ENCODE measurements around the gene TACC2. TPM values are rescaled to one million over a fixed set of nuclear protein-coding genes. Genes with fewer than 3 reads are reported as not detected.

TACC2 gene
- total RNA-seq, 4 donors from 2014 or later: 11.5 to 73.0 (median 14.5) TPM

- Histone ChIP-seq H3K4me1 (no peaks in the 10 kb centered on the region), H3K27me3 (no peaks in the 10 kb centered on the region), H3K4me3 (no peak overlapping the region), H3K36me3 (no peaks in the 10 kb centered on the region), H3K27ac (no peak overlapping the region), H3K9me3 (no peaks in the 10 kb centered on the region)
- intact Hi-C loops (cut with DNase I; ENCODE audit: low total_unique reads): no loop called here
- DNase-seq: no peak
- TF ChIP-seq POLR2A (IDR thresholded peaks at IDR 0.05): no peak
- TF ChIP-seq CTCF (IDR thresholded peaks at IDR 0.05): no peak
These were observed 44.4 kb downstream of the TACC2 start for GRCh38 chr10:122033224-122033926.

- H3K27me3 ChIP-seq: no peaks in the 10 kb centered on the region
- TF ChIP-seq POLR2A (IDR thresholded peaks at IDR 0.05): no peak
- no peaks in the 10 kb centered on the region for H3K4me1 ChIP-seq
- DNase-seq: no peak
- no peaks in the 10 kb centered on the region for H3K36me3 ChIP-seq
- intact Hi-C loops (cut with DNase I; ENCODE audit: low total_unique reads): no loop called here
- H3K9me3 ChIP-seq: no peaks in the 10 kb centered on the region
- H3K27ac ChIP-seq: no peak overlapping the region
- H3K4me3 ChIP-seq: no peak overlapping the region
These were observed 45.3 kb downstream of the TACC2 start for GRCh38 chr10:122034149-122034756.

GRCh38 chr10:122040786-122041185 lies 51.8 kb downstream of the TACC2 start:
- Histone ChIP-seq H3K4me1 (peaks cover 0 to 7% of the 10 kb centered on the region in 2 donors), H3K36me3 (no peaks in the 10 kb centered on the region), H3K4me3 (no peak overlapping the region), H3K27me3 (no peaks in the 10 kb centered on the region), H3K9me3 (no peaks in the 10 kb centered on the region), H3K27ac (no peak overlapping the region)
- DNase-seq: no peak
- TF ChIP-seq CTCF (IDR thresholded peaks at IDR 0.05) (no peak), POLR2A (IDR thresholded peaks at IDR 0.05) (no peak)
- intact Hi-C loops (cut with DNase I; ENCODE audit: low total_unique reads): no loop called here

GRCh38 chr10:122042836-122043235 lies 53.9 kb downstream of the TACC2 start:
- peaks cover 0 to 7% of the 10 kb centered on the region in 2 donors for H3K4me1 ChIP-seq
- H3K4me3 ChIP-seq: no peak overlapping the region
- no peaks in the 10 kb centered on the region for H3K27me3 ChIP-seq
- no peaks in the 10 kb centered on the region for H3K9me3 ChIP-seq
- H3K36me3 ChIP-seq: no peaks in the 10 kb centered on the region
- H3K27ac ChIP-seq: no peak overlapping the region
- intact Hi-C loops (cut with DNase I; ENCODE audit: low total_unique reads): no loop called here
- no peak for TF ChIP-seq CTCF (IDR thresholded peaks at IDR 0.05)
- no peak for TF ChIP-seq POLR2A (IDR thresholded peaks at IDR 0.05)
- no peak for DNase-seq

GRCh38 chr10:122044045-122044661 lies 55.2 kb downstream of the TACC2 start:
- peak; percentile 49 to 64 for DNase-seq
- Histone ChIP-seq H3K27me3 (no peaks in the 10 kb centered on the region), H3K4me3 (peak overlapping the region in 1 of 2 donors; percentile 9)

More at GRCh38 chr10:122044045-122044661, 55.2 kb downstream of the TACC2 start:
- H3K27ac ChIP-seq: peak overlapping the region; percentile 48 to 62
- H3K9me3 ChIP-seq: no peaks in the 10 kb centered on the region
- H3K36me3 ChIP-seq: no peaks in the 10 kb centered on the region
- peaks cover 0 to 7% of the 10 kb centered on the region in 2 donors for H3K4me1 ChIP-seq
- intact Hi-C loops (cut with DNase I; ENCODE audit: low total_unique reads): no loop called here
- TF ChIP-seq POLR2A (IDR thresholded peaks at IDR 0.05) (no peak), CTCF (IDR thresholded peaks at IDR 0.05) (no peak)
